Activated CD4-positive, alpha-beta memory T cell treated with anti-CD3 and anti-CD28 coated beads, Interleukin-2, amount 10 ng/mL, durations not matched to agents 7 days and 5 days (primary cell): ENCODE data around the gene ZDBF2. TPM values are rescaled to one million over a fixed set of nuclear protein-coding genes. Genes with fewer than 3 reads are reported as not detected.
A peak's percentile ranks its signal among the peaks of the same experiment; 100 is the strongest.
"Not testable (repeated sequence)": the region's sequence is repeated elsewhere in the genome, so short reads cannot be mapped to it uniquely, and the experiment has no call there.

Source experiments
- CTCF ChIA-PET: fragments of 350-600 bp; sonication (Branson Sonifier 250); formaldehyde crosslinking; loops from one replicate; lab custom pipeline; 2021; ENCODE audit warnings: antibody characterized with exemption, inconsistent platforms; lab: Charles Lee
- POLR2A ChIA-PET: fragments of 350-600 bp; sonication (Branson Sonifier 250); formaldehyde crosslinking; loops from one replicate; lab custom pipeline; 2021; ENCODE audit warnings: antibody characterized with exemption; lab: Charles Lee
- DNase-seq: peaks from one replicate; pipeline ENCODE4 v3.0.0-alpha.2; 2020
- H3K27ac Mint-ChIP-seq: one replicate; pipeline ENCODE4 v1.8.0; 2021; ENCODE audit warnings: mild to moderate bottlenecking, mixed read lengths
- H3K27me3 Mint-ChIP-seq: one replicate; pipeline ENCODE4 v1.8.0; 2021; ENCODE audit warnings: mixed read lengths
- H3K36me3 Mint-ChIP-seq: one replicate; pipeline ENCODE4 v1.8.0; 2021; ENCODE audit warnings: low read depth, mixed read lengths
- H3K4me1 Mint-ChIP-seq: one replicate; pipeline ENCODE4 v1.8.0; 2021; ENCODE audit warnings: mixed read lengths
- H3K4me3 Mint-ChIP-seq: one replicate; pipeline ENCODE4 v1.8.0; 2021; ENCODE audit warnings: mild to moderate bottlenecking, mixed read lengths
- H3K9me3 Mint-ChIP-seq: one replicate; pipeline ENCODE4 v1.8.0; 2021; ENCODE audit warnings: mixed read lengths
- total RNA-seq, 2 experiments: library from RNA; stranded (reverse); gene quantifications; one replicate each; pipeline ENCODE4 v1.2.3, GENCODE V29; 2021

The ZDBF2 gene
- total RNA-seq, 2 experiments from 2014 or later: 13.2 to 15.6 TPM

DNA sequence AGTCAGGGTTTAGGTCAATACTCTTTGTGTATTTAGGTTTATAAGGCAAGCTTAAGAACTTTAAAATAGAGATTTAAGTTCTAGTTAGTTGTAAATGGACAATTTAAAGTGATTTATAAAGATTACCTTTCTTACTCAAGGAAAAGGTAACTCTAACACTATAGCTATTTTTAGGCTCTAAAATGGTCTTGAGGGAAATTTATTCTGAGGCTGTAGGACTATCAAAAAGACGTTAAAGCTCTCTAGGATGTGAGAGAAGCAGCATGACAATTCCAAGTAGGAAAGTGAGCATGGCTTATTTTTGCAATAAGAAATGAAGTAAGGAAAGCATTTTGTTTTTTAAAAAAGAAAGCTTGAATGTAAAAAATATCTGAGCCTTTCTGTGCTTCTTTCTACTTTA lies 78.1 kb downstream of the ZDBF2 start:
- Mint-ChIP-seq H3K36me3 (no peaks in the 10 kb centered on the region), H3K27ac (no peak overlapping the region), H3K9me3 (no peaks in the 10 kb centered on the region), H3K4me3 (no peak overlapping the region), H3K4me1 (peaks cover 4% of the 10 kb centered on the region), H3K27me3 (peaks cover 2% of the 10 kb centered on the region)
- DNase-seq: no peak
- ChIA-PET CTCF (interaction anchor here (0.6 kb wide), 1 partner anchor 163 kb away, joined by 3 read pairs; no protein-coding TSS in a partner anchor), POLR2A (no interaction called here)

GRCh38 chr2:206353685-206354084 lies 79.2 kb downstream of the ZDBF2 start:
- H3K27me3 Mint-ChIP-seq: peaks cover 2% of the 10 kb centered on the region
- H3K4me3 Mint-ChIP-seq: no peak overlapping the region

GRCh38 chr2:206354129-206354528 lies 79.7 kb downstream of the ZDBF2 start:
- POLR2A ChIA-PET: no interaction called here
- CTCF ChIA-PET: no interaction called here
- H3K9me3 Mint-ChIP-seq: peaks cover 9% of the 10 kb centered on the region
- peaks cover 5% of the 10 kb centered on the region for H3K27me3 Mint-ChIP-seq
- H3K4me1 Mint-ChIP-seq: peaks cover 4% of the 10 kb centered on the region
- no peak overlapping the region for H3K4me3 Mint-ChIP-seq
- DNase-seq: no peak
- peaks cover 2% of the 10 kb centered on the region for H3K36me3 Mint-ChIP-seq
- no peak overlapping the region for H3K27ac Mint-ChIP-seq

More at GRCh38 chr2:206353685-206354084, 79.2 kb downstream of the ZDBF2 start:
- H3K27ac Mint-ChIP-seq: no peak overlapping the region
- POLR2A ChIA-PET: no interaction called here
- H3K4me1 Mint-ChIP-seq: peaks cover 4% of the 10 kb centered on the region
- DNase-seq: no peak
- CTCF ChIA-PET: no interaction called here
- peaks cover 2% of the 10 kb centered on the region for H3K36me3 Mint-ChIP-seq
- H3K9me3 Mint-ChIP-seq: peaks cover 6% of the 10 kb centered on the region

DNA sequence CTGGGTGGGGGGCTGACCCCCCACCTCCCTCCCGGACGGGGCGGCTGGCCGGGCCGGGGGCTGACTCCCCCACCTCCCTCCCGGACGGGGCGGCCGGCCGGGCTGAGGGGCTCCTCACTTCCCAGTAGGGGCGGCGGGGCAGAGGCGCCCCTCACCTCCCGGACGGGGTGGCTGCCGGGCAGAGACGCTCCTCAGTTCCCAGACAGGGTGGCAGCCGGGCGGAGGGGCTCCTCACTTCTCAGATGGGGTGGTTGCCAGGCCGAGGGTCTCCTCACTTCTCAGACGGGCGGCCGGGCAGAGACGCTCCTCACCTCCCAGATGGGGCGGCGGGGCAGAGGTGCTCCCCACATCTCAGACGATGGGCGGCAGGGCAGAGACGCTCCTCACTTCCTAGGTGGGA lies 82.4 kb downstream of the ZDBF2 start:
- POLR2A ChIA-PET, H3K4me3 Mint-ChIP-seq, H3K27ac Mint-ChIP-seq, DNase-seq, H3K9me3 Mint-ChIP-seq, CTCF ChIA-PET, H3K36me3 Mint-ChIP-seq, H3K27me3 Mint-ChIP-seq: not testable (repeated sequence)
- H3K4me1 Mint-ChIP-seq: peaks cover 13% of the 10 kb centered on the region

DNA sequence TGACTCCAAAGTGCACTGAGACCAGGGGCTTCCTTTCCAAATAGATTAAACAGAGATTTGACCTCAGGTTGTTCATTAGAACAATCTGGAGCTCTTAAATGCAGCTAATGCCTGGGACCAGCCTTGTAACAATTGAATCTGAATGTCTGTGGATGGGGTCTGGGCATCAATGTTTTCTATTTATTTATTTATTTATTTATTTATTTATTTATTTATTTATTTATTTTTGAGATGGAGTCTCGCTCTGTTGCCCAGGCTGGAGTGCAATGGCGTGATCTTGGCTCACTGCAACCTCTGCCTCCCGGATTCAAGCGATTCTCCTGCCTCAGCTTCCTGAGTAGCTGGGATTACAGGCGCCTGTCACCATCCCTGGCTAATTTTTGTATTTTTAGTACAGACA lies 86.4 kb downstream of the ZDBF2 start:
- H3K27ac Mint-ChIP-seq, POLR2A ChIA-PET, H3K9me3 Mint-ChIP-seq, H3K4me3 Mint-ChIP-seq, H3K27me3 Mint-ChIP-seq, DNase-seq, CTCF ChIA-PET, H3K36me3 Mint-ChIP-seq: not testable (repeated sequence)
- H3K4me1 Mint-ChIP-seq: peaks cover 15% of the 10 kb centered on the region

GRCh38 chr2:206361407-206362045 lies 87.1 kb downstream of the ZDBF2 start:
- DNase-seq: peak; percentile 21
- peaks cover 9% of the 10 kb centered on the region for H3K9me3 Mint-ChIP-seq
- no peak overlapping the region for H3K27ac Mint-ChIP-seq
- ChIA-PET CTCF (no interaction called here), POLR2A (no interaction called here)
- peaks cover 2% of the 10 kb centered on the region for H3K36me3 Mint-ChIP-seq
- no peak overlapping the region for H3K4me3 Mint-ChIP-seq
- H3K27me3 Mint-ChIP-seq: peaks cover 5% of the 10 kb centered on the region
- peaks cover 15% of the 10 kb centered on the region for H3K4me1 Mint-ChIP-seq

Other genes starting within 250 kb of the ZDBF2 start
- 10 to 100 TPM; 25.4 to 26.5 TPM for gene INO80D, start 188.5 kb upstream of the ZDBF2 start, total RNA-seq
- 10 to 100 TPM; 62.2 to 65.4 TPM for gene NDUFS1, start 115.2 kb upstream of the ZDBF2 start, total RNA-seq
- gene EEF1B2, start 114.8 kb upstream of the ZDBF2 start, total RNA-seq: 100 to 1,000 TPM; 473 to 489 TPM
- under 1 TPM; 0.85 to 0.98 TPM for gene ADAM23, start 168.9 kb downstream of the ZDBF2 start, total RNA-seq